HG03442 (cell line): ENCODE data around the gene MYO9A.
"Not testable (repeated sequence)": the region's sequence is repeated elsewhere in the genome, so short reads cannot be mapped to it uniquely, and the experiment has no call there.

Experiments
- ATAC-seq: cut with Tn5 transposase; IDR thresholded peaks from one replicate; pipeline ENCODE4 v1.9.1; 2021; ENCODE audit warnings: mild to moderate bottlenecking, moderate library complexity; ENCODE audit not compliant: unreplicated experiment

The MYO9A gene

DNA sequence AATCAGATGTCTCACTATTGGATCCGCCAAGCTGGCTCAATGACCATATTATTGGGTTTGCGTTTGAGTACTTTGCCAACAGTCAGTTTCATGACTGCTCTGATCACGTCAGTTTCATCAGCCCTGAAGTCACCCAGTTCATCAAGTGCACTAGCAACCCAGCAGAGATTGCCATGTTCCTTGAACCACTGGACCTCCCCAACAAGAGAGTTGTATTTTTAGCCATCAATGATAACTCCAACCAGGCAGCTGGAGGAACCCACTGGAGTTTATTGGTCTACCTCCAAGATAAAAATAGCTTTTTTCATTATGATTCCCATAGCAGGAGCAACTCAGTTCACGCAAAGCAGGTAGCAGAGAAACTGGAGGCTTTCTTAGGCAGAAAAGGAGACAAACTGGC lies 21.7 kb upstream of the MYO9A start:
- ATAC-seq, result no peak

DNA sequence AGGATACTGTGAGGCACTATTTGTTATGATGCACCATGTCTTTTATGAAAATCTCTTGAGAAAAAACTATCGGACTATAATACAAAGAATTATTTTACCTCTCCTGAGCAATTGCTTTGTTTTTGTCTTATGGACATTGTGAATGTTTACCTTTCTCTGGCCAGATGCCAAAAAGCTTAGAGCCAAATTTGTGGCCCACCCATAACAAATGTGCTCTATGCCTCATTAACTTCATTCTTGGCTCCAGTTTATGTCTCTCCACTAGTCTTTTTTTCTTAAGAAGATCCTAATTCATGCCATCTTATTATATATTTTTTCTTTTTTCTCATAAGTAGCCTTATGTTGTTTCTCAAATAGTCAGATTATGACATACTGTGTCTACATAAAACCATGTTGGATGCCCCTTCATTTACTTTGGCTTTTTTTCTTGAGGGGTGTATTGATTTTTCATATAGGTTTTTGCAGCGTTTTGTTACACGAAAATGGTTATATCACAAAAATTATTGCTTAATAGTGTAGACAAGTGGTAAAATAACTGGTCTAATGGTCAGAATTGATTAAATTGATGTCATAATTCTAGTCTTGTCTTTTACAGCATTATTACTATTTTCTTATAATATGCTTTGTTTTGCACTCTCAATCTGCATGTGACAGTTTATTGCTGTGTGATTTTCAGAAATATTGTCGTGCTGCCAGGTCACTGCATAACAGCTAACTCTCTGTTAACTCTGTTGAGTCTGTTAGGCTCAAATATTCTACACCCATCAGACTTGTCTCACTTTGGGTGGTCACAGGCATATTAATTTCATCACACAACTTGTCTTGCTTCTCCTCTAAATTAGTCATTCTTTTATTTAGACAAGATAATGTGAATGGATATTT lies 18.5 kb upstream of the MYO9A start:
- no peak for ATAC-seq

DNA sequence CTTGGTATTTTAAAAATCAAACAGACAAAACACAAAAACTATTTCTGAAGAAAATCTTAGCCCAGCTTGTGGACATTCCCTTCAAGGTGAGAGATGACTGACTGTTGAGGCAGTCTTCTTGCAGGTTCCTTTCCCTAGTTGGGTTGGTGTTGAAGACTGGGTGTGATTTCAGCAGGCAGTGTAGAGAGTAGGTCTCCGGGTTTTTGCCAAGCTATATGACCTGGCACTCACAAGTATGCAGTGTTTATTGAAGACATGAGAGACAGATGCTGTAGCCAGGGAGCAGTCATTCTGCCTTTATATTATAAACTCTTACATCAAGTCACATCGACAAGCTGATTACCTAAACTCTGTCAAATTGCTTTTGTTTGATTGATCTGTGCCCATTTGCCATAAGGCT lies 17.8 kb upstream of the MYO9A start:
- ATAC-seq, result no peak

DNA sequence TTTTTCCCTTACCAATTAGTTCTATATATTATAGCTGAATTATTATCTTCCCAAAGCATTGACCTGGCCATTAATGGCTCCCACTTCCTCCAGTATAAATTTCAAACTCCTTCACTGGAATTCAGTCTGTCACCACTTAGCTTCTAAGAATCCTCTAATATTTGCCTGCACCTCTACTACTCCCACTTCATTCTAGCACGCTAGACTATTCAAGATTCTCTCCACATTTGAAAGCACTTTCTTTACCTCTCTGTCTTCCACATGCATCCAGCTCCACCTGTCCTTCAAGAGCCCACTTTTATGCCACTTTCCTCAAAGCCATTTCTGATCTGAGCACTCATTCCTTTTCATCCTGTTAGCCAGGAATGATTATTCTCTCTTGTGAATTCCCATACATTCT lies 15.3 kb upstream of the MYO9A start:
- ATAC-seq, result no peak

DNA sequence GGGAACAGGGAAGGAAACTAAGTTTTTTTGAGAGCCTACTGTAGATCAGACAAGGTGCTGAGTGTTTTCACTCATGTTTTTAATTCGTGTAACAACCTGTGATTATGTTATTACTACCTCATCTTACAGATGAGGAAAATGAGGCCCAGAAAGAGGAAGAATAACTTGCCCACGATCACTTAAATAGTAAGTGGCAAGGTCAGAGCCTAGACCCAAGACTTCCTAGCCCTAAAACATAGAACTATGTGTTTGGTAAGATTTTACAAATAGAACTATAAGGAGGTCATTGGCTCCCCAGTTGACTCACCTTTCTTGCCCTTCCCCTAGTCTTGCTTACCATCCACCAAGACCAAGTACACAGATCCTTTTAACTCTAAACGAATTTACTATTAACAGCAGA lies 14.0 kb upstream of the MYO9A start:
- no peak for ATAC-seq

DNA sequence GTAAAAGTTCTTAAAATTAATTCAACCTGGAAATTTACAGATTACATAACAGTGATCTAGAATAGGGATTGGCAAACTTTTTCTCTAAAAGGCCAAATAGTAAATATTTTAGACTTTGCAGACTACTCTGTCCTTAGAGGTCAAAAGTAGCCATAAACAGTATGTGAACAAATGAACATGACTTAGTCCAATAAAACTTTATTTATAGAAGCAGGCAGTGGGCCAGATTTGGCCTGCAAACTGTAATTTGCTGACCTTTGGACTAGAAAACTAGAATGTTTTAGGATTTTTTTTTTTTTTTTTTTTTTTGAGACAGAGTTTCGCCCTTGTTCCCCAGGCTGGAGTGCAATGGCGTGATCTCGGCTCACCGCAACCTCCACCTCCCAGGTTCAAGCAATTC lies 12.3 kb upstream of the MYO9A start:
- no peak for ATAC-seq

DNA sequence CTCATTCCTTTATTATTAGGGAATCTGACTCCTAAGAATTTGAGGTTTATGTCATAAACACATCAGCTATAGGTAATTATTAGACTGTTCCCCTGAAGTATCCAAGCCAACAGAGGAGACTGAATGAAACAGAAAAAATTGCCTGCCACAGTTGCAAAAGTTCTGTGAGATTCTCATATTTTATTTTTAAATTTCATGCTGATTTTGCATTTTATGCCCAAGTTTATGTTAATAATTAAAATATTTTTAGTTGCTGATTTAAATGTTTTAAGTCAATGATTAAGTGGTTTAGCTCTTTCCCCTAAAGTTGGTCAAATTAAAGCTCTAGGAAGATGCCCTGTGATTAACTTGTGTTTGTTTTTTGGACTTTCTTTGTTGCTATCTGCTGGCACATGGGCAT lies 10.4 kb upstream of the MYO9A start:
- ATAC-seq, result no peak

DNA sequence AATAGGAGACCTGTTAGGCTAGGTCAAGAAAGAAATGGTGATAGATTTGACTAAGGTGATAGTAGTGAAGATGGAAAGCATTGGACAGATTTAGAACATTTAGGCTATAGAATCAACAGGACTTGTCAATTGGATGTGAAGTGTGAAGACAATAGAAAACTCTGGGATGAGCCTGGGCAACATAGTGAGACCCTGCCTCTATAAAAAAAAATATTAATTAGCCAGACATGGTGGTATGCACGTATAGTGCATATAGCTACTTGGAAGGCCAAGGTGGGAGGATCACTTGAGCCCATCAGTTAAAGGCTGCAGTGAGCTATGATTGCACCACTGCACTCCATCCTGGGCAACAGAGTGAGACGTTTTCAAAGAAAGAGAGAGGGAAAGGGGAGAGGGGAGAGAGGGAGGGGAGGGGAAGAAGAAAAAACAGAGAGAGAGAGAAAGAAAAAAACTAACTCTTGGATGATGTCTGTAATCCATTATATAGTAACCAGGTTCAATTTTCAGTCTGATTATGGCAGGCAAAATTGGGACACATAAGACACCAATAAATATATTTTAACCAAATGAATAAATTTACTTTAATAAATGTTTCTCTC lies 9.9 kb upstream of the MYO9A start:
- no peak for ATAC-seq

DNA sequence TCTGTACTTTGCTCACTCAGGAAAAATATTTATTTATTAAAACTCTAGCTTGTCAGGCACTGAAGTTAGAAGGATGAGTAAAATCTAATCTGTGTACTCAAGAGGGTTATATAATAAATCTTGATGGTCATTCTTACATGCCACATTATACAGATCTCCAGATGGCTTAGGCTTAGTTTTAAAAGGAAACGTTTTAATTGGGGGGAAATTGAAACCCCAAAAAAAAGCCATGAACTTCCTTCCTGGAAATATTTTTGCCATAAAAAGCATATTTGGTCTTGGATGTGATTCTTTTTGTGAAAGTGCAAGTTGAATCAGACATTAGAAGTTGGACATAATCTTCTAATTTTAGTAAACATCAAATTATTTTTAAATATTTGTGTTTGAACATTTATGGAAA lies 6.3 kb upstream of the MYO9A start:
- no peak for ATAC-seq

DNA sequence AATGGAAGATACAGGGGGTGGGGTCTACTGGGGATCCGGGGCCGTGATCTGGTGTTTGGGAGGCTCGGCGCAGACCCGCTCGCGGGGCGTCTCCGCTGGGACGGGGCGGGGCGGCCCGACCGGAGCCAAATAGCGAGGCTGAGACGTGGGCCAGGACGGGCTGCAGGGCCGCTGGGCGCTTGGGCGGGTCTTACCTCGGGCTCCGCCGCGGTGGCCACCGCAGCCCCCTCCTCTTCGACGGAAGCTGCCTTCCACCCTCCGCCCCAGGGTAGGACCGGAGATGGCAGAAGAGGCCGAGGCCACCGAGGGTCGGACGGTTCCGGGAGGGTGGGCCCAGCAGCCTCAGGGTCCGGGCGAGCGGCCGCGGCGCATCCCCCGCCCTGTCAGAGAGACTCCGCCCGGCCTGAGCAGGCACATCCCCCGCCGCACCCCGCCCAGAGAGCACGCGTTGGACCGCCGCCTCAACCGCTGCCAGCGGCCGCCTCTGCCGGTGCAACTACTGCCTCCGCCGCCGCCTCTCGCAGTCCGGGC lies 399 bp downstream of the MYO9A start:
- ATAC-seq, result peak; percentile 62

DNA sequence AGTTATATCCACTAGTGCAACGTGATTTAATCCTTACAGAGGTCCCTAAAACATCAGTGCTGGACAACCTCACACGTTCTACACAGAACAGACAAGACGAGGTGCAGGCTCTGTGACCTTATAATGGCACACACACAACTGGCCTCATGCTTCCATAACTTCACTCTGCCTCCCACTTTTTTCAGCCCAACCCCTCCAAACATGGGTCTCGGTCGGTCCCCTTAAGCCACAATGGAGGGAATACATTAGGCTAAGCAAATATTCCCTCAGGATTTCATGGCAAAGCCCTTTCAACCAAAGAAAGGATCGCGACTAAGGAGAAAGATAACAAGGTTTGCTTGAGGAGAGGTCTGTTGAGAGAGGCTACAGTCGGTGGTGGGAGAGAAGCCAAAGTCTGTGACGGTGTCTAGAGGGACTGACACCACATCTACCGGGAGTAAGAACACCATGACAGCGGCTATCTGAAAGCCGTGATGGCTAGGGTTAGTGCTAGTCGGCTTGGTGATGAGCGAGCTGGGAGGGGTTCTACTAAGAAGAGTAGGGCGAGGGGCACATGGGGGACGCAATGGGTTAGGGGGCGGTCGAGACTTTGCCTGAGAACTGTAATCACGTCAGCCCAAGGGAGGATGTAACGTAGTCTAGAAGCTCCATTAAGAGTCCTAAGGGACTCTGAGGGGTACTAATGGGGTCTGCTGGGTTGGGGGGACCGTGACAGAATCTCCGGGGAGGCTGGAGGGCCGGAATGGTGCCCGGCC lies 1.0 kb downstream of the MYO9A start:
- ATAC-seq, result no peak

DNA sequence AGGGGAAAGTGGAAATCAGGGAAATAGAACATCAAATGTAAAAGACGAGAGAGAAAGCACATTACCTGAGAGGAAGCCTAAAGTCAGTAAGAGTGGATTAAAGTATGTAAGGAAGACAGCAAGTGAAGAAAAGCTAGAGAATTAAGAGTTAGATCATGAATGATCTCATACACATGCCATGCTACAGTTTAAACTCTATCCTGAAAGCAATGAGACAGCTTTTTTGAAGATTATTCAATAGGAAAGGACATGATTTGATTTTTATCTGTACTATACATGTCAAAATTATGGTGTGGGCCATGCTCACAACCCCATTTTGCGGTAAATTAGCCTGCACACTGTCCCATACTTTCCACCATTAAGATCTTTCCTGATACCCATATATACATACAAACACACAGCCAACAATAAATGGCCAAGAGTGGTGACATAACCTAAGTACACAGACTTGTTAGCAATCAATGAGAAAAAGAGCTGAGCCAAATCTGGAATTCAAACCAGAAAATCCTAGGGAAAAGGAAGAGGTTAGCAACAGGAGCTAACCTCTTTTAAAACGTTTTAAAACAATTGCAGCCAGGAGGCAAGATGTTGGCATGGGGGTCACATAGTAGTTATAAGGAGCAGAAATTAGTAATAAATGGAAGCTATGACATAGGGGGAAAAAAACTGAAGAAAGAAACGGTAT lies 4.5 kb downstream of the MYO9A start:
- ATAC-seq, result no peak

DNA sequence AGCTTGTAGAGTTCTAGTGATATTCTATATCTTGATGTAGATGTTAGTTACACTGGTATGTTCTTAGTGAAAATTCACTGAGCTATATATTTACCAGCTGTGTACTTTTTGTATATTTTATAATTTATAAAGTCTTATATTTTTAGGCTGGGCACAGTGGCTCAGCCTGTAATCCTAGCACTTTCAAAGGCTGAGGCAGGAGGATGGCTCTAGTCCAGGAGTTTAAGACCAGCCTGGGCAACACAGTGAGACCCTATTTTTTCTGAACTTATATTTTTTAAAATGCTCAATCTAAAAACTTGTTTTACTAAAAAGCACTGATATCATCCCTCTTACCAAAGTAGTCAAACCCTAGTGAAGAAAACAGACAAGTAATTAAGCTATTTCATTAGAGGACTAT lies 5.1 kb downstream of the MYO9A start:
- no peak for ATAC-seq

DNA sequence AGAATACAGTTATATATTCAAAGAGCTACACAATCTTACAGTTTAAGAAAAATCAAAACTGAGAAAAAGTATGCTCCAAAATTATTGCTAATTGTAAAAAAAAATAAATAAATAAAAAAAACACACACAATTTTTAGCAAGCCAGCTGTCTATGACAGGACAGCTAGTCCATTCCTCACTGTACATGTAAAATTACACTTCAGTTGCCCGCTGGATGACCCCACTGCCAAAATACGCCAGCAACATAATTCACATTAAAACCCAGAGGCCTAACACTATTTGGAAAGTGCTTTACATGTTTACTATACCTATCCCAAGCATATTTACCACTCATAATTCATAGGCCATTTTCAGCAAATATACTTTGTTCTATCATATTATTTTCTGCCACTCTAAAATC lies 5.8 kb downstream of the MYO9A start:
- ATAC-seq, result no peak

DNA sequence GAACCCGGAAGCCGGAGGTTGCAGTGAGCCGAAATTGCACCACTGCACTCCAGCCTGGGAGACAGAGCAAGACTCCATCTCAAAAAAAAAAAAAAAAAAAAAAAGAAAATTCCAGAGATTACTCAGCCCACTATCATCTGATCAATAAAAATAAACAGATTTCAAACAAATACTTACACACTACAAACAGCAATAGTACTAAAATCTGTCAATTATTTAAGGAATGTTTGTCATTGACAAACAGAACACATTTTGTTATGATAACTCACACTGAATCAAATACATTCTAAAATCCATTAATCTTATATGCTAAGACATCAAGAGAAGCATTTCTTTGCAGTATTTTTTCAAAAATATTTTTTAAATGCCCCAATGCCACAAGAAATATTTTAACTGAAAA lies 7.6 kb downstream of the MYO9A start:
- ATAC-seq, result no peak

DNA sequence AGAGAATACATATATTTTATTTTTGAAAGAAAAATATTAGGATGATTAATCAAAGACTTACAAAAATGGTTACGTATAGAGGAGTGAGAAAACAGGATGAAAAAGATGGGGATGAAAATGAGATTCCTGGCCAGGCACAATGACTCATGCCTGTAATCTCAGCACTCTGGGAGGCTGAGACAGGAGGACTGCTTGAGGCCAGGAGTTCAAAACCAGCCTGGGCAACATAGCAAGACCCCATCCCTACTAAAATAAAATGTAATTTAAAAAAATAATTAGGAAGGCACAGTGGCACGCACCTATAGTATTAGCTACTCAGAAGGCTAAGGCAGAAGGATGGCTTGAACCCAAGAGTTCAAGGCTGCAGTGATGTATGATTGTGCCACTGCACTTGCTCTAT lies 11.9 kb downstream of the MYO9A start:
- ATAC-seq, result no peak

DNA sequence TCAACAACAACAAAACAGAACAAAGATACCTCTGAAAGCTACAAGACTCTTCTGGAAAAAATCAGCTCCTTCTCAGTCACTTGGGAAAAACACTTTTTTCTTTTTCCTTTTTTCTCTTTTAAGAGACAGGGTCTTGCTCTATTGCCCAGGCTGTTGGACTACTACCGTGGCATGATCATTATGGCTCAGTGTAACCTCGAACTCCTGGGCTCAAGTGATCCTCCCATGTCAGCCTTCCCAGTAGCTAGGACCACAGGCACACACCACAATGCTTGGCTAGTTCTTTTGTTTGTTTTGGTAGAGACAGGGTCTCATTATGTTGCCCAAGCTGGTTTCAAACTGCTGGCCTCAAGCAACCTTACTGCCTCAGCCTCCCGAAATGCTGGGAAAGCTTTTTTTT lies 12.8 kb downstream of the MYO9A start:
- no peak for ATAC-seq

DNA sequence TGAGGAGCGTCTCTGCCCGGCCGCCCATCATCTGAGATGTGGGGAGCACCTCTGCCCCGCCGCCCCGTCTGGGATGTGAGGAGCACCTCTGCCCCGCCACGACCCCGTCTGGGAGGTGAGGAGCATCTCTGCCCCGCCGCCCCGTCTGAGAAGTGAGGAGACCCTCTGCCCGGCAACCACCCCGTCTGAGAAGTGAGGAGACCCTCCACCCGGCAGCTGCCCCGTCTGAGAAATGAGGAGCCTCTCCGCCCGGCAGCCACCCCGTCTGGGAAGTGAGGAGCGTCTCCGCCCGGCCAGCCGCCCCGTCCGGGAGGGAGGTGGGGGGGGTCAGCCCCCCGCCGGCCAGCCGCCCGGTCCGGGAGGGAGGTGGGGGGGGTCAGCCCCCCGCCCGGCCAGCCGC lies 17.4 kb downstream of the MYO9A start:
- ATAC-seq, result not testable (repeated sequence)

DNA sequence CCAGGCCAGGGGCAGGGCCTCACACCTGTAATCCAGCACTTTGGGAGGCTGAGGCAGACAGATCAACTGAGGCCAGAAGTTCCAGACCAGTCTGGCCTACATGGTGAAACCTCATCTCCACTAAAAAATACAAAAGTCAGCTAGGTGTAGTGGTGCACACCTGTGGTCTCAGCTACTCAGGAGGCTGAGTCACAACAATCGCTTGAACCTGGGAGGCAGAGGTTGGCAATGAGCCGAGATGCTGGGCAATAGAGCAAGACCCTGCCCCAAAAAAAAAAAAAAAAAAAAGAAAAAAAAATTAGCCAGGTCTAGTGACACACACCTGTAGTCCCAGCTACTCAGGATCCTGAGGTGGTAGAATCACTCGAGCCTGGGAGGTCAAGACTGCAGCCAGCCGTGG lies 18.8 kb downstream of the MYO9A start:
- ATAC-seq, result no peak

DNA sequence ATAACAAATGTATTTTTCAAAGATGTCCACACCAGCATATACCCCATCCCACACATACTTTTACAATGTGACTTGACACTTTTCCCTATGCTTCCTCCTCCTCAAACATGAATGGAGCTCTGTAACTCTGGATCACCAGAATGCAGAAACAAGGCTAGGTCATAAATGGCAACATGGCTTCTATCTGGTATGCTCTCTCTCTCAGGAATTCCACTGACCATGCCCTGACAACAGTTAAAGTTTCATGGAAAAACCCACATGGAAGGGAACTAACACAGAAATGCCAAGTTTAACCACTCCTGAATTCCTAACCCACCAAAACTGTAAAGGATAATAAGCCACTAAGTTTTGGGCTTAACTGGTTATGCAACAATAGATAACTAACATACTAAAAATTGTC lies 19.9 kb downstream of the MYO9A start:
- no peak for ATAC-seq

DNA sequence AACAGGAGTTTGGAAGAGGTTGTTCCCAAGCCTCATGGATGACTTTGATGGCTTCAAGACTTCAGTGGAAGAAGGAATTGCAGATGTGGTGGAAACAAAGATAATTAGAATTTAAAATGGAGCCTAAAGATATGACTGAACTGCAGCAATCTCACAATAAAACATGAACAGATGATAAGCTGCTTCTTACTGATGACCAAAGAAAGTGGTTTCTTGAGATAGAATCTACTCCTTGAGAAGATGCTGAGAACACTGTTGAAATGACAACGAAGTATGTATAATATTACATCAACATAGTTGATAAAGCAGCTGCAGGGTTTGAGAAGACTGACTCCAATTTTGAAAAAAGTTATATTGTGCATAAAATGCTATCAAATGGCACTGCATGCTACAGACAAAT lies 21.2 kb downstream of the MYO9A start:
- ATAC-seq, result no peak
